ENCODE data around the gene KLF2. TPM values are rescaled to one million over a fixed set of nuclear protein-coding genes. Genes with fewer than 3 reads are reported as not detected.

KLF2 gene
- total RNA-seq: 10 to 100 TPM; 64.9 to 74.1 (median 68.5) TPM

GRCh38 chr19:16324384-16325160, at the start of gene KLF2:
Gene KLF2, plus strand, starts transcription at chr19:16324826. Its CDS starts 98 bp downstream, at chr19:16324924.
- Histone ChIP-seq H3K4me1 (peaks cover 18 to 44% (median 41%) of the 10 kb centered on the region in 4 donors), H3K27me3 (peaks cover 0 to 6% (median 0%) of the 10 kb centered on the region in 4 donors), H3K4me3 (peak within 1 kb of the TSS; percentile 78 to 98 (median 84)), H3K9me3 (no peaks in the 10 kb centered on the region), H3K36me3 (peaks cover 11 to 42% (median 29%) of the 10 kb centered on the region in 4 donors), H3K27ac (replicated peaks in 1 of 4) (peak within 1 kb of the TSS; percentile 97 to 99 (median 98))
- no CpG with 5 or more reads among the region's 105 CpGs for WGBS
- intact Hi-C loops (cut with DNase I): loop anchor here (5.0 kb wide), 2 partner anchors 42 to 58 kb away; no protein-coding TSS in a partner anchor
- peak; percentile 86 to 98 for TF ChIP-seq POLR2AphosphoS5 (IDR thresholded peaks at IDR 0.05)
- no peak for TF ChIP-seq EP300 (IDR thresholded peaks at IDR 0.05)
- peak; percentile 91 for TF ChIP-seq POLR2A (IDR thresholded peaks at IDR 0.05; ENCODE audit: low read depth)
- TF ChIP-seq CTCF (IDR thresholded peaks at IDR 0.05): peak in 1 of 3 experiments; percentile 8
- peak; percentile 97 for DNase-seq (ENCODE audit: extremely low spot score)

- Histone ChIP-seq H3K36me3 (no peaks in the 10 kb centered on the region), H3K27me3 (no peaks in the 10 kb centered on the region), H3K4me1 (peaks cover 36 to 58% (median 48%) of the 10 kb centered on the region in 4 donors), H3K9me3 (no peaks in the 10 kb centered on the region), H3K4me3 (no peak overlapping the region), H3K27ac (replicated peaks in 1 of 4) (peak overlapping the region in 3 of 4 donors; percentile 53 to 76 (median 60))
- intact Hi-C loops (cut with DNase I): loop anchor here (5.0 kb wide), 1 partner anchor 47 kb away; no protein-coding TSS in a partner anchor
- TF ChIP-seq POLR2AphosphoS5 (IDR thresholded peaks at IDR 0.05): no peak
- no peak for TF ChIP-seq POLR2A (IDR thresholded peaks at IDR 0.05; ENCODE audit: low read depth)
- TF ChIP-seq EP300 (IDR thresholded peaks at IDR 0.05): no peak
- no peak for TF ChIP-seq CTCF (IDR thresholded peaks at IDR 0.05)
- DNase-seq (ENCODE audit: extremely low spot score): no peak
- 80% methylated on average over 4 of the region's 4 CpGs for WGBS
These were observed 44.3 kb upstream of the KLF2 start for GRCh38 chr19:16280306-16280705.

GRCh38 chr19:16281743-16282142, 42.9 kb upstream of the KLF2 start:
- no peaks in the 10 kb centered on the region for H3K36me3 ChIP-seq
- no peak for TF ChIP-seq EP300 (IDR thresholded peaks at IDR 0.05)
- no peak for TF ChIP-seq CTCF (IDR thresholded peaks at IDR 0.05)
- no peak for TF ChIP-seq POLR2AphosphoS5 (IDR thresholded peaks at IDR 0.05)
- no peak for TF ChIP-seq POLR2A (IDR thresholded peaks at IDR 0.05; ENCODE audit: low read depth)
- no peak overlapping the region for H3K4me3 ChIP-seq
- no peak for DNase-seq (ENCODE audit: extremely low spot score)
- peaks cover 49 to 72% (median 62%) of the 10 kb centered on the region in 4 donors for H3K4me1 ChIP-seq
- H3K27ac ChIP-seq (replicated peaks in 1 of 4): peak overlapping the region; percentile 94 to 98 (median 98)
- intact Hi-C loops (cut with DNase I): loop anchor here (5.0 kb wide), 1 partner anchor 46 kb away; no protein-coding TSS in a partner anchor
- no peaks in the 10 kb centered on the region for H3K27me3 ChIP-seq
- WGBS: 93% methylated on average over 5 of the region's 5 CpGs
- no peaks in the 10 kb centered on the region for H3K9me3 ChIP-seq

GRCh38 chr19:16283210-16284061, 41.2 kb upstream of the KLF2 start:
- peak; percentile 80 for TF ChIP-seq EP300 (IDR thresholded peaks at IDR 0.05)
- peak; percentile 96 to 98 for TF ChIP-seq POLR2AphosphoS5 (IDR thresholded peaks at IDR 0.05)
- no peak for TF ChIP-seq CTCF (IDR thresholded peaks at IDR 0.05)
- peak; percentile 60 for TF ChIP-seq POLR2A (IDR thresholded peaks at IDR 0.05; ENCODE audit: low read depth)
- Histone ChIP-seq H3K4me3 (peak overlapping the region; percentile 34 to 46 (median 44)), H3K27me3 (no peaks in the 10 kb centered on the region), H3K27ac (replicated peaks in 1 of 4) (peak overlapping the region; percentile 94 to 98 (median 98)), H3K36me3 (no peaks in the 10 kb centered on the region), H3K9me3 (no peaks in the 10 kb centered on the region), H3K4me1 (peaks cover 59 to 89% (median 73%) of the 10 kb centered on the region in 4 donors)
- intact Hi-C loops (cut with DNase I): loop anchor here (5.0 kb wide), 1 partner anchor 44 kb away; no protein-coding TSS in a partner anchor
- DNase-seq (ENCODE audit: extremely low spot score): peak; percentile 98
- WGBS: 11% methylated on average over 29 of the region's 36 CpGs
